ENCODE measurements around the gene PAPPA2.
"Not testable (repeated sequence)": the region's sequence is repeated elsewhere in the genome, so short reads cannot be mapped to it uniquely, and the experiment has no call there.

The PAPPA2 gene

GRCh38 chr1:176693697-176694329 is 230.8 kb downstream of the PAPPA2 start:
- no peak for DNase-seq (ENCODE audit: low read depth)

GRCh38 chr1:176694713-176695112 is 231.7 kb downstream of the PAPPA2 start:
- no peak for DNase-seq (ENCODE audit: low read depth)

GRCh38 chr1:176696109-176696508 is 233.1 kb downstream of the PAPPA2 start:
- DNase-seq (ENCODE audit: low read depth), result no peak

GRCh38 chr1:176696689-176697088 is 233.7 kb downstream of the PAPPA2 start:
- no peak for DNase-seq (ENCODE audit: low read depth)

GRCh38 chr1:176699821-176700220 is 236.8 kb downstream of the PAPPA2 start:
- DNase-seq (ENCODE audit: low read depth), result no peak

- no peak for DNase-seq (ENCODE audit: low read depth)
Observed at GRCh38 chr1:176701151-176701866, 238.3 kb downstream of the PAPPA2 start.

GRCh38 chr1:176702901-176703300 is 239.9 kb downstream of the PAPPA2 start:
- DNase-seq (ENCODE audit: low read depth), result no peak

- DNase-seq (ENCODE audit: low read depth), result no peak
Observed at GRCh38 chr1:176705585-176705984, 242.6 kb downstream of the PAPPA2 start.

GRCh38 chr1:176717066-176717750 is 254.2 kb downstream of the PAPPA2 start:
- no peak for DNase-seq (ENCODE audit: low read depth)

GRCh38 chr1:176719447-176719846 is 256.5 kb downstream of the PAPPA2 start:
- no peak for DNase-seq (ENCODE audit: low read depth)

GRCh38 chr1:176720838-176721237 is 257.9 kb downstream of the PAPPA2 start:
- no peak for DNase-seq (ENCODE audit: low read depth)

- DNase-seq (ENCODE audit: low read depth), result no peak
Observed at GRCh38 chr1:176733661-176734060, 270.7 kb downstream of the PAPPA2 start.

GRCh38 chr1:176735201-176735600 is 272.2 kb downstream of the PAPPA2 start:
- no peak for DNase-seq (ENCODE audit: low read depth)

GRCh38 chr1:176736015-176736414 is 273.0 kb downstream of the PAPPA2 start:
- DNase-seq (ENCODE audit: low read depth), result no peak

- DNase-seq (ENCODE audit: low read depth), result no peak
Observed at GRCh38 chr1:176741181-176741580, 278.2 kb downstream of the PAPPA2 start.

GRCh38 chr1:176742322-176742721 is 279.3 kb downstream of the PAPPA2 start:
- no peak for DNase-seq (ENCODE audit: low read depth)

- no peak for DNase-seq (ENCODE audit: low read depth)
Observed at GRCh38 chr1:176744142-176744541, 281.2 kb downstream of the PAPPA2 start.

GRCh38 chr1:176745945-176746344 is 283.0 kb downstream of the PAPPA2 start:
- no peak for DNase-seq (ENCODE audit: low read depth)

GRCh38 chr1:176752505-176752904 is 289.5 kb downstream of the PAPPA2 start:
- no peak for DNase-seq (ENCODE audit: low read depth)

GRCh38 chr1:176754676-176755075 is 291.7 kb downstream of the PAPPA2 start:
- DNase-seq (ENCODE audit: low read depth), result no peak

GRCh38 chr1:176756817-176757216 is 293.8 kb downstream of the PAPPA2 start:
- not testable (repeated sequence) for DNase-seq (ENCODE audit: low read depth)

- no peak for DNase-seq (ENCODE audit: low read depth)
Observed at GRCh38 chr1:176765608-176766007, 302.6 kb downstream of the PAPPA2 start.

GRCh38 chr1:176766779-176767178 is 303.8 kb downstream of the PAPPA2 start:
- DNase-seq (ENCODE audit: low read depth), result no peak
